Peyer's patch (tissue), 4 donors: ENCODE measurements around the gene SMPD1.

Experiments
- CTCF ChIP-seq, 6 experiments: fragments of 450-650 bp in 4 of 6; fragments of 200-600 bp in 2 of 6; sonication (generic) in 1 of 6; IDR thresholded peaks; one replicate each; pipeline ENCODE4 v1.5.1; 2017 to 2019; ENCODE audit warnings: antibody characterized with exemption in 6 of 6, mild to moderate bottlenecking in 3 of 6, moderate library complexity in 1 of 6
- POLR2A ChIP-seq, 2 donors: fragments of 450-650 bp; IDR thresholded peaks; one replicate each; pipeline ENCODE4 v1.5.1; 2017; ENCODE audit warnings: antibody characterized with exemption in 2 of 2, mild to moderate bottlenecking in 2 of 2, moderate library complexity in 2 of 2

- TF ChIP-seq CTCF (IDR thresholded peaks at IDR 0.05) (no peak), POLR2A (IDR thresholded peaks at IDR 0.05) (no peak)
These were observed 41.6 kb downstream of the SMPD1 start for GRCh38 chr11:6431861-6432260.
